ENCODE measurements around the gene OR52E2.

Gene OR52E2

DNA sequence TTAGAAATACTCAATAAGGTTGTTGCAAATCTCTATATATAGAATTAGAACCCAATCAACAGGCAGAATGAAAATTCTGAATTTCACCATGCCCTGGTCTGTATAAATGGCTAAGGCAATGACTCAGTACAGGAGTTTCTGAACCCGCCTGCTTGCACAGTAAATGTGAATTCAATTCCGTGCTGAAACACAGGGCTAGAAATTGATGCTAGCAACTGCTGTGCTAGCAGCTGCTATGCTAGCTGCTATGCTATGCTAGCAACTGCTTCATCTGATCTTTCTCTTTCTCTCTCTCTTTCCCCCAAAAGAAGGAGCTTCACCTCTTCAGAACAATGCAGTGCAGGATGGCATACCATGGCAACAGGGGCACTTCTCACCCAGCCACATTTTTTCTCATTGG is 22.8 kb downstream of the OR52E2 start:
- no peak overlapping the region for H3K4me3 ChIP-seq (ENCODE audit: insufficient read depth, low read depth, low read length)
- H3K27ac ChIP-seq (ENCODE audit: insufficient read depth, low read depth, low read length, poor library complexity, severe bottlenecking), result no peak overlapping the region
- H3K9me3 ChIP-seq (ENCODE audit: control insufficient read depth, low read length), result no peaks in the 10 kb centered on the region
- no peaks in the 10 kb centered on the region for H3K36me3 ChIP-seq (ENCODE audit: control insufficient read depth, insufficient read depth, low read length)
- no peaks in the 10 kb centered on the region for H3K4me1 ChIP-seq (ENCODE audit: control insufficient read depth, insufficient read depth, low read length)
- 91 to 92% methylated on average over 2 of the region's 2 CpGs for WGBS, 2 experiments
- H3K27me3 ChIP-seq (ENCODE audit: control insufficient read depth, insufficient read depth, low read length, poor library complexity, severe bottlenecking), result no peaks in the 10 kb centered on the region

DNA sequence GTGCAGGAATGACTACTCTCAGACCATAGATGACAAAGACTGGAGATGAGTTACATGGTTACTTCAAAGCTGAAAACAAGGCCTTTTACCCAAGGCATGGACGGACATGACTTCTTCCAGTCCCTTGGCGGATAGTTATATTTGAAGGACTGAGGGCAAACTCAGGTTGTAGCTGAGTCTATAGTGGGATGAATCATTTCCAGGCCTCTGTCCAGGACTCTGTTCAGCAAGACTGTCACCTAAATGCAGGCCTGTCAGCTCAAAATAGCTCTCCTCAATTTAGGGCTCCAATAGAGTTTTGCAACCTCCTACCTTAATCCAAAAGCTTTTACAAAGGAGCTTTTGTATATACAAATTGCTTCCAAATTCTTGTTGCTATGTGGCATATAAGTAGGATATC is 37.4 kb downstream of the OR52E2 start:
- 97 to 98% methylated on average over 2 of the region's 2 CpGs for WGBS, 2 experiments
- Histone ChIP-seq H3K4me1 (ENCODE audit: control insufficient read depth, insufficient read depth, low read length) (no peaks in the 10 kb centered on the region), H3K4me3 (ENCODE audit: insufficient read depth, low read depth, low read length) (no peak overlapping the region), H3K27ac (ENCODE audit: insufficient read depth, low read depth, low read length, poor library complexity, severe bottlenecking) (no peak overlapping the region), H3K9me3 (ENCODE audit: control insufficient read depth, low read length) (no peaks in the 10 kb centered on the region), H3K27me3 (ENCODE audit: control insufficient read depth, insufficient read depth, low read length, poor library complexity, severe bottlenecking) (no peaks in the 10 kb centered on the region), H3K36me3 (ENCODE audit: control insufficient read depth, insufficient read depth, low read length) (no peaks in the 10 kb centered on the region)

DNA sequence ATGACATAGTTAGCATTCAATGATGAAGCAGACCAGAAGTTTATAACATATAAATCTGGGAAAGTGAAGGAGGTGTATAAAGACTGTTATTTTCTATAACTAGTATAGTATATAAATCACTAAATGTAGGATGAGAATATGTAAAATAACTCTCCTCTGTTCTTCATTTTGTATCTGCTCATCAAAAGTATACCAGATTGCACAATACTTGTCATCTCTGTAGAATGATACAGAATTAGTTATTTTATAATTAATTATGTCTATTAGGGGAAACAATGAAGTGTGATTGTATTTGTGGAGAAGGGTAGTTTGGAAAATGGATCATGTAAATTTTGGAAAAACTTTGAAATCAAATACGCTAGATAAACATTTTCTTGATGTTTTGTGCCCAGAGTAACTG is 46.4 kb downstream of the OR52E2 start:
- Histone ChIP-seq H3K4me3 (ENCODE audit: insufficient read depth, low read depth, low read length) (no peak overlapping the region), H3K9me3 (ENCODE audit: control insufficient read depth, low read length) (no peaks in the 10 kb centered on the region), H3K27me3 (ENCODE audit: control insufficient read depth, insufficient read depth, low read length, poor library complexity, severe bottlenecking) (no peaks in the 10 kb centered on the region), H3K27ac (ENCODE audit: insufficient read depth, low read depth, low read length, poor library complexity, severe bottlenecking) (no peak overlapping the region), H3K4me1 (ENCODE audit: control insufficient read depth, insufficient read depth, low read length) (no peaks in the 10 kb centered on the region), H3K36me3 (ENCODE audit: control insufficient read depth, insufficient read depth, low read length) (no peaks in the 10 kb centered on the region)
- WGBS, 2 experiments, result 95 to 97% methylated on average over 1 of the region's 1 CpG

DNA sequence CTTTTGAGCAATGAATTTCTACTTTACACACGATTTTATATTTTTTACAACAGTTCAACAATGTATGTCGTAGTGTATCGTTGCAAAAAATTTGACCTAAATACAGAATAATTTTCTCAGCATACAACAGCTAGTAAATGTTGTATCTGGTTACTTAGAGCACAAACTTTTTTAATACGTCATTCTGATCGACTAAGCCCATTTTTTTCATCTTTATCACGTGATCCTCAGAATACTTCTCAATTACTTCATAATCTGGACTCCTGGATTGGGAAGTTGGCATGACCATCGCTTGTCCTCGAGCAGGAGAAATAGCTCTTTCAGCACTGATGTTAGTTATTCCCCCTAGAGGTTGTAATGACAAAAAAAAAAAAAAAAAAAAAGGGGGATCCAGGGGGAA is 48.2 kb downstream of the OR52E2 start:
- WGBS, 2 experiments, result 89% methylated on average over 8 of the region's 8 CpGs

More for the DNA sequence above, 48.2 kb downstream of the OR52E2 start:
- H3K9me3 ChIP-seq (ENCODE audit: control insufficient read depth, low read length), result no peaks in the 10 kb centered on the region
- H3K4me1 ChIP-seq (ENCODE audit: control insufficient read depth, insufficient read depth, low read length), result no peaks in the 10 kb centered on the region
- no peaks in the 10 kb centered on the region for H3K27me3 ChIP-seq (ENCODE audit: control insufficient read depth, insufficient read depth, low read length, poor library complexity, severe bottlenecking)
- H3K36me3 ChIP-seq (ENCODE audit: control insufficient read depth, insufficient read depth, low read length), result no peaks in the 10 kb centered on the region
- H3K4me3 ChIP-seq (ENCODE audit: insufficient read depth, low read depth, low read length), result no peak overlapping the region
- no peak overlapping the region for H3K27ac ChIP-seq (ENCODE audit: insufficient read depth, low read depth, low read length, poor library complexity, severe bottlenecking)

All from ectodermal cell (in vitro differentiated cells).